HTERT RPE-1 (cell line): ENCODE data around the gene TMED3.

Experiments used
- in situ Hi-C: fragments of 300-500 bp; cut with MboI; formaldehyde crosslinking; loops from 4 replicates; pipeline ENCODE4 v1.14.3; 2020; ENCODE audit warnings: low sequenced_read_pairs

The TMED3 gene

GRCh38 chr15:79310985-79311900 is at the start of gene TMED3:
TSS of gene TMED3 (plus strand) at chr15:79311112. CDS start at chr15:79311250, 138 bp downstream.
- in situ Hi-C loops: no loop called here

- in situ Hi-C loops: no loop called here
Measured at GRCh38 chr15:79261836-79262235, 49.1 kb upstream of the TMED3 start.

- in situ Hi-C loops: no loop called here
Measured at GRCh38 chr15:79265167-79265566, 45.7 kb upstream of the TMED3 start.

GRCh38 chr15:79265987-79266579 is 44.8 kb upstream of the TMED3 start:
- in situ Hi-C loops: no loop called here

GRCh38 chr15:79282371-79283251 is 28.3 kb upstream of the TMED3 start, which contains the start of gene ANKRD34C:
TSS of gene ANKRD34C (plus strand) at chr15:79282722. CDS start at chr15:79293285, 10,563 bp downstream.
- in situ Hi-C loops: no loop called here

- in situ Hi-C loops: no loop called here
Measured at GRCh38 chr15:79283252-79284048, 27.5 kb upstream of the TMED3 start.

GRCh38 chr15:79290642-79291275 is 20.2 kb upstream of the TMED3 start:
- in situ Hi-C loops: no loop called here

- in situ Hi-C loops: no loop called here
Measured at GRCh38 chr15:79292011-79292410, 18.9 kb upstream of the TMED3 start.

- in situ Hi-C loops: no loop called here
Measured at GRCh38 chr15:79294075-79294474, 16.8 kb upstream of the TMED3 start.

- in situ Hi-C loops: no loop called here
Measured at GRCh38 chr15:79296583-79296982, 14.3 kb upstream of the TMED3 start.

GRCh38 chr15:79299126-79299840 is 11.6 kb upstream of the TMED3 start:
- in situ Hi-C loops: no loop called here

- in situ Hi-C loops: no loop called here
Measured at GRCh38 chr15:79299841-79300235, 11.1 kb upstream of the TMED3 start.

GRCh38 chr15:79307251-79307650 is 3.7 kb upstream of the TMED3 start:
- in situ Hi-C loops: no loop called here

- in situ Hi-C loops: no loop called here
Measured at GRCh38 chr15:79308874-79309273, 2.0 kb upstream of the TMED3 start.

- in situ Hi-C loops: no loop called here
Measured at GRCh38 chr15:79310612-79310984, 314 bp upstream of the TMED3 start.

GRCh38 chr15:79311901-79312553 is 1.1 kb downstream of the TMED3 start:
- in situ Hi-C loops: no loop called here

GRCh38 chr15:79314186-79314585 is 3.3 kb downstream of the TMED3 start:
- in situ Hi-C loops: no loop called here

GRCh38 chr15:79314811-79315210 is 3.9 kb downstream of the TMED3 start:
- in situ Hi-C loops: no loop called here
